GM21447 (cell line): ENCODE results near the gene LRRC75A.
"Not testable (repeated sequence)": the region's sequence is repeated elsewhere in the genome, so short reads cannot be mapped to it uniquely, and the experiment has no call there.

Experiments used
- ATAC-seq: cut with Tn5 transposase; IDR thresholded peaks from one replicate; pipeline ENCODE4 v1.9.1; 2021; ENCODE audit not compliant: unreplicated experiment

The LRRC75A gene

DNA sequence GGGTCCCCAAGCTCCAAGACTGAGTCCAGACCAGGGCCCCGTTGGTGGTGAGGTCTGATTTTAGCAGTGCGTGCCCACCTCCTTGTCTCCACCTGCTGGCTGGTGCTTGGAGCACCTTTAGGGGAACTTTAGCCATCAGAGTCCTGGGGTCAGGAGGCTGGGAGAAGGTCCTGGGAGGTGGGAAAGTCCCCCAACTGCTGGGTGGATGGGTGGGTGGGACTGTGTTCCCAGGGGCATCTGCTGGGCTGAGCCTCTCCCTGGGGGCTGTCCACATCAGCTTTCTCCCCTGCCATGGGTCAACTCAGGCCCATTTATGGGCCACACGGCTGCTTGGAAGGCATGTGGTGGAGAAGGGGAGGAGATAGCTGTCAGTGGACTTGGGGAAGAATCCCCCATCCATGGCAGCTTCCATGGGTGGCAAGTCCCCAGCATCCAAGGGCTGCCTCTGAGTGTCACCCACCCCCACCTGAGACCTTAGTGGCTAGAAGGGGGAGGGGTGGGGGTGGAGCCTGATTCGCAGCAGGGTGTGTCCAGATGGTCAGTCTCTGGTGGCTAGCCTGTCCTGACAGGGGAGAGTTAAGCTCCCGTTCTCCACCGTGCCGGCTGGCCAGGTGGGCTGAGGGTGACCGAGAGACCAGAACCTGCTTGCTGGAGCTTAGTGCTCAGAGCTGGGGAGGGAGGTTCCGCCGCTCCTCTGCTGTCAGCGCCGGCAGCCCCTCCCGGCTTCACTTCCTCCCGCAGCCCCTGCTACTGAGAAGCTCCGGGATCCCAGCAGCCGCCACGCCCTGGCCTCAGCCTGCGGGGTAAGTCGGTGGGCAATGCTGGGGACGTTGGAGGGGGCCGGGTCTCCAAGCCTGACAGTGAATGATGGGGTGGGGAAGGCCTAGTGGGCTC lies 76.7 kb downstream of the LRRC75A start, which contains the start of gene TRPV2:
TSS of gene TRPV2 (plus strand) at position 541 of the 894 bp plus-strand sequence. CDS start 2,098 bp downstream, outside the sequence.
- peak; percentile 46 for ATAC-seq

DNA sequence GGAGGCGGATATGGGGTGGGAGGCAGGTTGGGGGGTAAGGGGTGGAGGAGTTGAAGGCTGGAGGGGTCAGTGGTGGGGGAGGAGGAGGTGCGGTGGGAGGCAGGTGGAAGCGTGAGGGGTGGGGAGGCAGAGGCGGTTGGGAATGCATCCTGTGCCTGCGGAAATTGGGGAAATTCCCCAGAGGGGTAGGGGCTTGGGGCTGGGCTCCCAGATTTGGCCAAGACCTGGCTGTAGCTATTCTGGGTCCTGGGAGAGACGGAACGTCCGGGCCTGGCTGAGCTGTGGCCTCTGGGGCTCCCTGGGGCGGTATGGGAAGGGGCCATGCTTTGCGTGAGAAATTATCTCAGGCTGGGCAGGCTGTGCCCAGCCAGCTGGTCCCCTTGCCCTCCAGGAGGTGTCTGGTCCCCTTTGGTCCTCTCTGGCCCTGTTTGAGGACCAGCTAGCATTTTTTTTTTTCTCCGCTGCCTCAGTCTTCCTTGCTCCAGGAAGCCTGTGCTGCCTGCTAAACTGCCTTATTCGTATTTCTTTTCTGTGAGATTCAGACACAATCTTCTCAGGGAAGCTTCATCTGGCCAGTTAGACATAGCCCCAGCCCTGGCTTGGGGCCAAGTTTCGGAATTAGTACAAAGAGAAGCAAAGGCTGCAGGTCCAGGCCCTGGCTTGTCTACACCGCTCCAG lies 83.9 kb downstream of the LRRC75A start:
- peak; percentile 85 for ATAC-seq

- no peak for ATAC-seq
Observed at GRCh38 chr17:16406742-16407674, 85.0 kb downstream of the LRRC75A start.

DNA sequence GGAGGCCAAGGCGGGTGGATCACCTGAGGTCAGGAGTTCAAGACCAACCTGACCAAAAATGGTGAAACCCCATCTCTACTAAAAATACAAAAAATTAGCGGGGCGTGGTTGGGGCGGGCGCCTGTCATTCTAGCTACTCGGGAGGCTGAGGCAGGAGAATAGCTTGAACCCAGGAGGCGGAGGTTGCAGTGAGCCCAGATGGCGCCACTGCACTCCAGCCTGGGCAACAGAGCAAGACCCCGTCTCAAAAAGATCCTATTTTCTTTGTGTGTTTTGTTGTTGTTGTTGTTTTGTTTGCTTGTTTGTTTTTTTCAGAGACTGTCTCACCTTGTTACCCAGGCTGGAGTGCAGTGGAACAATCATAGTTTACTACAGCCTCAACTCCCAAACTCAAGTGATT lies 88.1 kb downstream of the LRRC75A start:
- not testable (repeated sequence) for ATAC-seq

DNA sequence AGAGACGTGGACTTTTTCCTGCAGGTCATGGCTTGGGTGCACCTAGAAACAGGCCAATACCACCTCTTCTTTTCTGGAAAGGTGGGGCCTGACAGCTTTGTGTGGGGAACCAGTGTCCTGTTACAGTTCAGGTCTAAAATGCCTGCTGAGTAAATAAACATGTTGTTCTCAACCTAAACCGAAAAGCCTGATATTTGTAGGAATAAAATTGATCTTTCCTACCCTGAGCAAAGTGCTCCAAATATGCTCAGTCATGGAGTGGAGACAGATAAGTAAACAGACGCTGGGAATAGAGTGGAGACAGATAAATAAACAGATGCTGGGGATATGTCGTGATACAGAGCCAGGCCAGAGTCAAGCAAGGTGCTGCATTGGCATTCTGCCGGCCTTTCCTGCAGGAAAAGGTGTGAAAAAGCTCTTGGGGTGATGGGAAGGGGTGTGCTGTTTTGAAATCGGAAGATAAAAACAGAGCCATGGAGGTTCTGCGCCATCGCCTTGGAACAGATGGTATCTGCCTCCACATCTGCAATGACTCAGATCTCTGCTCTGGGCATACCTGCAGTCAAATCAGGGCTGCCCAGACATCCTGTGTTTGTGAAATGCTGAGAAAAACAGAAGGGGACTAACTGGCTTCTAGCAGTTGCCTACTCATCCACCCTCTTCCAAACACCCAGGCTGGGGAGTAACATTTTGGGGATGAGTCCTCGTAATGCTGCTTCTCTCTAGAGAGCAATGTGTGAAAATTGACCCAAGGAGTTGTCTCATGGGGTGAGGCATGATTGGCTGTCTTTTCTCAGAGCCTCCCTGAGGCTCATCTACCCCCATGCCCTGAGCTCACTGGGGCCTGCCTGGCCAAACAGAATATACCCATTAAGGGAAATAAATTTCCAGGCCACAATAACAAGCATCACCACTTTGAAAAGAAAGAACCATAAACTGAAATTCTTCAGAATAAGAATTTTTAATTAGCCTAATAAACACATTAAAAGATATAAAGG lies 93.4 kb downstream of the LRRC75A start:
- peak; percentile 79 for ATAC-seq

- ATAC-seq: not testable (repeated sequence)
Observed at GRCh38 chr17:16396693-16397092, 95.3 kb downstream of the LRRC75A start.

- not testable (repeated sequence) for ATAC-seq
Observed at GRCh38 chr17:16395887-16396286, 96.1 kb downstream of the LRRC75A start.

GRCh38 chr17:16392491-16392890 lies 99.5 kb downstream of the LRRC75A start:
- not testable (repeated sequence) for ATAC-seq
